HG03469 (cell line): ENCODE data around the gene ST6GALNAC3.
A peak's percentile ranks its signal among the peaks of the same experiment; 100 is the strongest.

Experiments
- ATAC-seq: cut with Tn5 transposase; IDR thresholded peaks from one replicate; pipeline ENCODE4 v1.9.1; 2021; ENCODE audit warnings: mild to moderate bottlenecking, moderate library complexity, moderate number of reproducible peaks; ENCODE audit not compliant: unreplicated experiment

ST6GALNAC3 gene

GRCh38 chr1:76279101-76279748 is 204.7 kb downstream of the ST6GALNAC3 start:
- no peak for ATAC-seq

GRCh38 chr1:76281306-76281705 is 206.8 kb downstream of the ST6GALNAC3 start:
- ATAC-seq: no peak

- ATAC-seq: no peak
Measured at GRCh38 chr1:76284842-76285241, 210.3 kb downstream of the ST6GALNAC3 start.

GRCh38 chr1:76285578-76286135 is 211.1 kb downstream of the ST6GALNAC3 start:
- no peak for ATAC-seq

GRCh38 chr1:76287917-76288316 is 213.4 kb downstream of the ST6GALNAC3 start:
- no peak for ATAC-seq

- ATAC-seq: no peak
Measured at GRCh38 chr1:76288758-76289483, 214.4 kb downstream of the ST6GALNAC3 start.

- no peak for ATAC-seq
Measured at GRCh38 chr1:76289692-76290091, 215.1 kb downstream of the ST6GALNAC3 start.

- ATAC-seq: no peak
Measured at GRCh38 chr1:76290271-76290670, 215.7 kb downstream of the ST6GALNAC3 start.

GRCh38 chr1:76291191-76291590 is 216.6 kb downstream of the ST6GALNAC3 start:
- ATAC-seq: no peak

GRCh38 chr1:76291737-76292136 is 217.2 kb downstream of the ST6GALNAC3 start:
- ATAC-seq: no peak

- ATAC-seq: peak; percentile 54
Measured at GRCh38 chr1:76292418-76293184, 218.1 kb downstream of the ST6GALNAC3 start.

GRCh38 chr1:76293831-76294230 is 219.3 kb downstream of the ST6GALNAC3 start:
- no peak for ATAC-seq

- ATAC-seq: peak; percentile 69
Measured at GRCh38 chr1:76294482-76295194, 220.1 kb downstream of the ST6GALNAC3 start.

- no peak for ATAC-seq
Measured at GRCh38 chr1:76298399-76298798, 223.9 kb downstream of the ST6GALNAC3 start.

GRCh38 chr1:76299036-76299435 is 224.5 kb downstream of the ST6GALNAC3 start:
- no peak for ATAC-seq

GRCh38 chr1:76300556-76300955 is 226.0 kb downstream of the ST6GALNAC3 start:
- ATAC-seq: no peak

- ATAC-seq: no peak
Measured at GRCh38 chr1:76302711-76303339, 228.3 kb downstream of the ST6GALNAC3 start.

- no peak for ATAC-seq
Measured at GRCh38 chr1:76303340-76303717, 228.8 kb downstream of the ST6GALNAC3 start.

GRCh38 chr1:76313304-76313703 is 238.8 kb downstream of the ST6GALNAC3 start:
- no peak for ATAC-seq

GRCh38 chr1:76314730-76315129 is 240.2 kb downstream of the ST6GALNAC3 start:
- no peak for ATAC-seq
